ENCODE data around the gene HIVEP3.

GRCh38 chr1:41954533-41954944, 35.8 kb upstream of the HIVEP3 start:
- no peak for TF ChIP-seq EZH2 (IDR thresholded peaks at IDR 0.05; ENCODE audit: borderline replicate concordance, low read depth, low read length, severe bottlenecking)
- TF ChIP-seq CTCF (IDR thresholded peaks at IDR 0.05; ENCODE audit: borderline replicate concordance, extremely low read depth, low read length, poor library complexity, severe bottlenecking): no peak

All from DND-41 (cell line).